Measurements from ENCODE around the gene EHBP1L1.

The EHBP1L1 gene

GRCh38 chr11:65590240-65590738 is 14.4 kb downstream of the EHBP1L1 start:
- Histone ChIP-seq H3K4me2 (ENCODE audit: insufficient read depth, low read length) (no peak overlapping the region), H4K20me1 (ENCODE audit: insufficient read depth, low read length) (peaks cover 4% of the 10 kb centered on the region), H3K9ac (ENCODE audit: low read depth, low read length) (no peak overlapping the region), H3K4me3 (ENCODE audit: low read depth in 1 of 2, low read length in 2 of 2) (no peak overlapping the region), H3K27ac (ENCODE audit: low read length) (no peak overlapping the region), H3K27me3 (ENCODE audit: insufficient read depth, low read length, poor library complexity) (no peaks in the 10 kb centered on the region), H3K4me1 (ENCODE audit: insufficient read depth, low read length) (no peaks in the 10 kb centered on the region), H3K9me3 (ENCODE audit: insufficient read depth, low read length, severe bottlenecking) (no peaks in the 10 kb centered on the region), H3K36me3 (ENCODE audit: insufficient read depth, low read length) (peaks cover 51% of the 10 kb centered on the region), H3K79me2 (ENCODE audit: insufficient read depth, low read length) (no peaks in the 10 kb centered on the region), H2AFZ (ENCODE audit: low read depth, low read length) (no peak overlapping the region)
- TF ChIP-seq CTCF (IDR thresholded peaks at IDR 0.05; ENCODE audit: borderline replicate concordance, extremely low read depth, low read length, poor library complexity, severe bottlenecking) (no peak), EZH2 (IDR thresholded peaks at IDR 0.05; ENCODE audit: borderline replicate concordance, low read depth, low read length, severe bottlenecking) (no peak)
- DNase-seq (no peak), ATAC-seq (ENCODE audit: insufficient read depth, low read depth) (no peak)

- no peak for ATAC-seq (ENCODE audit: insufficient read depth, low read depth)
Measured at GRCh38 chr11:65591939-65592857, 16.3 kb downstream of the EHBP1L1 start.

GRCh38 chr11:65592858-65593517 is 17.1 kb downstream of the EHBP1L1 start:
- Histone ChIP-seq H3K27me3 (ENCODE audit: insufficient read depth, low read length, poor library complexity) (no peaks in the 10 kb centered on the region), H3K4me3 (ENCODE audit: low read depth in 1 of 2, low read length in 2 of 2) (no peak overlapping the region), H3K9me3 (ENCODE audit: insufficient read depth, low read length, severe bottlenecking) (no peaks in the 10 kb centered on the region), H3K79me2 (ENCODE audit: insufficient read depth, low read length) (no peaks in the 10 kb centered on the region), H3K4me1 (ENCODE audit: insufficient read depth, low read length) (no peaks in the 10 kb centered on the region), H3K36me3 (ENCODE audit: insufficient read depth, low read length) (peaks cover 40% of the 10 kb centered on the region), H3K9ac (ENCODE audit: low read depth, low read length) (no peak overlapping the region), H2AFZ (ENCODE audit: low read depth, low read length) (no peak overlapping the region), H4K20me1 (ENCODE audit: insufficient read depth, low read length) (no peaks in the 10 kb centered on the region; the same call in none of the 2 replicates), H3K27ac (ENCODE audit: low read length) (no peak overlapping the region), H3K4me2 (ENCODE audit: insufficient read depth, low read length) (no peak overlapping the region)
- ATAC-seq (ENCODE audit: insufficient read depth, low read depth) = no peak
- TF ChIP-seq EZH2 (IDR thresholded peaks at IDR 0.05; ENCODE audit: borderline replicate concordance, low read depth, low read length, severe bottlenecking) (no peak), CTCF (IDR thresholded peaks at IDR 0.05; ENCODE audit: borderline replicate concordance, extremely low read depth, low read length, poor library complexity, severe bottlenecking) (no peak)
- DNase-seq = no peak

More at GRCh38 chr11:65591939-65592857, 16.3 kb downstream of the EHBP1L1 start:
- Histone ChIP-seq H3K27ac (ENCODE audit: low read length) (no peak overlapping the region), H3K79me2 (ENCODE audit: insufficient read depth, low read length) (no peaks in the 10 kb centered on the region), H3K4me1 (ENCODE audit: insufficient read depth, low read length) (no peaks in the 10 kb centered on the region), H3K9me3 (ENCODE audit: insufficient read depth, low read length, severe bottlenecking) (no peaks in the 10 kb centered on the region), H3K27me3 (ENCODE audit: insufficient read depth, low read length, poor library complexity) (no peaks in the 10 kb centered on the region), H2AFZ (ENCODE audit: low read depth, low read length) (no peak overlapping the region), H3K36me3 (ENCODE audit: insufficient read depth, low read length) (peaks cover 42% of the 10 kb centered on the region), H3K4me3 (ENCODE audit: low read depth in 1 of 2, low read length in 2 of 2) (no peak overlapping the region), H3K9ac (ENCODE audit: low read depth, low read length) (no peak overlapping the region), H4K20me1 (ENCODE audit: insufficient read depth, low read length) (peaks cover 4% of the 10 kb centered on the region), H3K4me2 (ENCODE audit: insufficient read depth, low read length) (no peak overlapping the region)
- no peak for DNase-seq
- TF ChIP-seq EZH2 (IDR thresholded peaks at IDR 0.05; ENCODE audit: borderline replicate concordance, low read depth, low read length, severe bottlenecking) = no peak
- no peak for TF ChIP-seq CTCF (IDR thresholded peaks at IDR 0.05; ENCODE audit: borderline replicate concordance, extremely low read depth, low read length, poor library complexity, severe bottlenecking)

Measured in DND-41 (cell line).